HEK293T (cell line): ENCODE results near the gene AKNA.

ENCODE experiments used
- ARNT ChIP-seq: fragments of 450-650 bp; IDR thresholded peaks from 2 replicates; pipeline ENCODE4 v1.6.1; 2017; ENCODE audit warnings: mild to moderate bottlenecking
- BHLHE40 ChIP-seq: fragments of 450-650 bp; IDR thresholded peaks from 2 replicates; pipeline ENCODE4 v1.6.1; 2016; ENCODE audit warnings: mild to moderate bottlenecking, moderate library complexity, borderline replicate concordance
- CTBP1 ChIP-seq: fragments of 450-650 bp; IDR thresholded peaks from 2 replicates; pipeline ENCODE4 v1.6.1; 2016; ENCODE audit warnings: borderline replicate concordance
- FOXK2 ChIP-seq: fragments of 450-650 bp; IDR thresholded peaks from 2 replicates; pipeline ENCODE4 v1.6.1; 2016; ENCODE audit warnings: mild to moderate bottlenecking
- FOXM1 ChIP-seq: fragments of 450-650 bp; IDR thresholded peaks from 2 replicates; pipeline ENCODE4 v1.6.1; 2017; ENCODE audit warnings: mild to moderate bottlenecking, borderline replicate concordance
- SP1 ChIP-seq: fragments of 450-650 bp; IDR thresholded peaks from 2 replicates; pipeline ENCODE4 v1.6.1; 2017
- SUZ12 ChIP-seq: fragments of 450-650 bp; IDR thresholded peaks from 2 replicates; pipeline ENCODE4 v1.6.1; 2016; ENCODE audit warnings: mild to moderate bottlenecking
- TF ChIP-seq, protein P1 (sequence below): fragments of 450-650 bp; IDR thresholded peaks from 2 replicates; pipeline ENCODE4 v1.6.1; 2016

DNA sequence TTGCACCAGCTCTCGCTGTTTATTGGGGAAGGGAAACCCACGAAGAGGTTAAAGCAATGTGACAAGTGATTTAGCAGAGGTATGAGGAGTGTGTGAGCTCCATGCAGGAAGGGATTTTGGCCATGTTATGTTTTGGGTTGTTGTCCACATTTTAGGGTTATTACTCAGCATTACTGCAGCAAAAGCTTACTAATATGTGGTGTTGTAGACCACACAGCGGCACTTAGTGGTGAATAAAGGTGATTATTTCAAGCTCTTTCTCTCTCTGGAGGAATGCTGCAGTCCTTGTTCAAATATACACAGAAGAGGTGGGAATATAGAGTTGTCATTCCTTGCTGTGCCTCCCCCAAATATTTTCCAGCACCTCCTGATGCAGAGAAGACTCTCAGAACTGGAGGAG lies 29.7 kb upstream of the AKNA start:
- TF ChIP-seq BHLHE40 (no peak), FOXM1 (no peak), SUZ12 (no peak), CTBP1 (no peak), SP1 (no peak), ARNT (no peak), FOXK2 (no peak)
- TF ChIP-seq, protein P1, sequence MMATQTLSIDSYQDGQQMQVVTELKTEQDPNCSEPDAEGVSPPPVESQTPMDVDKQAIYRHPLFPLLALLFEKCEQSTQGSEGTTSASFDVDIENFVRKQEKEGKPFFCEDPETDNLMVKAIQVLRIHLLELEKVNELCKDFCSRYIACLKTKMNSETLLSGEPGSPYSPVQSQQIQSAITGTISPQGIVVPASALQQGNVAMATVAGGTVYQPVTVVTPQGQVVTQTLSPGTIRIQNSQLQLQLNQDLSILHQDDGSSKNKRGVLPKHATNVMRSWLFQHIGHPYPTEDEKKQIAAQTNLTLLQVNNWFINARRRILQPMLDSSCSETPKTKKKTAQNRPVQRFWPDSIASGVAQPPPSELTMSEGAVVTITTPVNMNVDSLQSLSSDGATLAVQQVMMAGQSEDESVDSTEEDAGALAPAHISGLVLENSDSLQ = no peak
